ENCODE results near the gene KCNIP4. TPM values are rescaled to one million over a fixed set of nuclear protein-coding genes. Genes with fewer than 3 reads are reported as not detected.

The KCNIP4 gene
- total and polyA plus RNA-seq, 12 donors = 0.15 TPM; not detected in 11

DNA sequence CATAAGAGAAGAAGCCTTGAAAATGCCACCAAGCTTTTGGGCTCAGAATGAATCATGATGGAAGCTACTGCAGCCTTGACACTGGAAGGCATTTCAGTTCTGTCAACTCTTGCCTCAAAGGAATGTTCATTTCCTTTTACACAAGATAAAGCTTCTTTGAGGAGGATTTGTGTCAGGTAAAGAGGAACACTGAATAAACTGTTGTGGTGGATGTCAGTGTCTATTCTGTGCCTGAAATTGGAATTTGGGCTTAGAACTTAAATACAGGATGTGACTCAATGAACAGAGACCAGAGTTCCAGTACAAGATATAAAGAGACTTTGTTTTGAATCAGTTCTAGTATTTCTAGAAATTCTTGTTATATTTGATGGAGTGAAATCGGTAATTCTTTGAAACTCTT is 935.1 kb downstream of the KCNIP4 start:
- 83 to 94% methylated on average over 1 of the region's 1 CpG for WGBS, 2 donors
- H3K27me3 ChIP-seq = no peaks in the 10 kb centered on the region
- DNase-seq (no peak), ATAC-seq (no peak)
- H3K27ac ChIP-seq = no peak overlapping the region
- intact Hi-C loops (cut with DNase I) = no loop called here
- H3K4me3 ChIP-seq = no peak overlapping the region
- no peaks in the 10 kb centered on the region for H3K36me3 ChIP-seq
- no peaks in the 10 kb centered on the region for H3K4me1 ChIP-seq
- H3K9me3 ChIP-seq = peaks cover 0 to 18% (median 0%) of the 10 kb centered on the region in 11 donors
- TF ChIP-seq, protein P1, sequence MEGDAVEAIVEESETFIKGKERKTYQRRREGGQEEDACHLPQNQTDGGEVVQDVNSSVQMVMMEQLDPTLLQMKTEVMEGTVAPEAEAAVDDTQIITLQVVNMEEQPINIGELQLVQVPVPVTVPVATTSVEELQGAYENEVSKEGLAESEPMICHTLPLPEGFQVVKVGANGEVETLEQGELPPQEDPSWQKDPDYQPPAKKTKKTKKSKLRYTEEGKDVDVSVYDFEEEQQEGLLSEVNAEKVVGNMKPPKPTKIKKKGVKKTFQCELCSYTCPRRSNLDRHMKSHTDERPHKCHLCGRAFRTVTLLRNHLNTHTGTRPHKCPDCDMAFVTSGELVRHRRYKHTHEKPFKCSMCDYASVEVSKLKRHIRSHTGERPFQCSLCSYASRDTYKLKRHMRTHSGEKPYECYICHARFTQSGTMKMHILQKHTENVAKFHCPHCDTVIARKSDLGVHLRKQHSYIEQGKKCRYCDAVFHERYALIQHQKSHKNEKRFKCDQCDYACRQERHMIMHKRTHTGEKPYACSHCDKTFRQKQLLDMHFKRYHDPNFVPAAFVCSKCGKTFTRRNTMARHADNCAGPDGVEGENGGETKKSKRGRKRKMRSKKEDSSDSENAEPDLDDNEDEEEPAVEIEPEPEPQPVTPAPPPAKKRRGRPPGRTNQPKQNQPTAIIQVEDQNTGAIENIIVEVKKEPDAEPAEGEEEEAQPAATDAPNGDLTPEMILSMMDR (IDR thresholded peaks at IDR 0.05) = no peak

DNA sequence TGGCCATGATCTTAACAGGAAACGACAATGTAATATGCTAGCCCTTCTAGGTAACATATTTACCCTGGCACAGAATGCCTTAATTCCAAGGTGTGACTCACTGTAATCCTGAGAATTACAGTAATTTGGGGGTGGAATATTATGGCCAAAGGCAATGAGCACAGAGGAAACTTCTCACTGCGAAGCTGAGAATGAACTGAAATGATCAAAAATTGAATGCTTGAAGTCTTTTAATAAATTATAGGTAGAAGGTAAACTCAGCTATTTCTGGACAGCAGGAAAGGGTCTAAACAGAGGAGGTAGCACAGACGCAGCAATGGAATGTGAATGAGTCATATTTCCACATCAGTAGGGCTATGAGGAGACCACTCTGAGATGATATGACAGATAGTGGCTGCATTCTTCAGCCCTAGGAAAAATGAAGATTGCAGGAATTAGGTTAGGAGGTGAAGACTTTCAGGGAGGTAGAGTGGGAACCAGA is 935.7 kb downstream of the KCNIP4 start:
- Histone ChIP-seq H3K4me3 (no peak overlapping the region), H3K27ac (no peak overlapping the region), H3K36me3 (no peaks in the 10 kb centered on the region), H3K9me3 (peaks cover 0 to 18% (median 0%) of the 10 kb centered on the region in 11 donors), H3K4me1 (no peaks in the 10 kb centered on the region), H3K27me3 (no peaks in the 10 kb centered on the region)
- no peak for ATAC-seq
- intact Hi-C loops (cut with DNase I) = no loop called here
- 49 to 55% methylated on average over 3 of the region's 3 CpGs for WGBS, 2 donors
- TF ChIP-seq, protein P1 (IDR thresholded peaks at IDR 0.05) = no peak
- no peak for DNase-seq

GRCh38 chr4:21011106-21011505 is 937.5 kb downstream of the KCNIP4 start:
- H3K4me1 ChIP-seq = no peaks in the 10 kb centered on the region
- no peaks in the 10 kb centered on the region for H3K27me3 ChIP-seq
- H3K4me3 ChIP-seq = no peak overlapping the region
- H3K36me3 ChIP-seq = no peaks in the 10 kb centered on the region
- TF ChIP-seq, protein P1 (IDR thresholded peaks at IDR 0.05) = no peak
- no peak for ATAC-seq
- no peak overlapping the region for H3K27ac ChIP-seq
- H3K9me3 ChIP-seq = peaks cover 0 to 10% (median 0%) of the 10 kb centered on the region in 11 donors
- WGBS, 2 donors = 74 to 76% methylated on average over 3 of the region's 3 CpGs
- DNase-seq = no peak
- intact Hi-C loops (cut with DNase I) = no loop called here

DNA sequence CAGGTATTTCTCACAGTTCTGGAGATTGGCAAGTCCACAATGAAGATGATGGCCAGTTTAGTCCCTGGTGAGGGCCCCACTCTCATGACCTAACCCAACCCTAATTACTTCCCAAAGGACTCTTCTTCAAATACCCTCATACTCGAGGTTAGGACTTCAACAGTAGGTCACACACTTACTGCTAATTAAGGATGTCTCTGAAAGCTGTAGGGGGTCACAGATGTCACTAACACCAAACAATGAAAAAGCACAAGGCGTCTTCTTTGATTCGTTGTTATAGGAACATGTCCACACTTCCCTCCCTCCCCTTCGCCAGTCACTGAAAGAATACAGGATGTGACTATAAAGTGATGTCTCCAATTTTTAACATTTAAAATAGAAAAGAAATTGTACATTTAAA is 938.6 kb downstream of the KCNIP4 start:
- no peaks in the 10 kb centered on the region for H3K36me3 ChIP-seq
- H3K4me3 ChIP-seq = no peak overlapping the region
- H3K4me1 ChIP-seq = no peaks in the 10 kb centered on the region
- peaks cover 0 to 7% (median 0%) of the 10 kb centered on the region in 11 donors for H3K9me3 ChIP-seq
- no peak overlapping the region for H3K27ac ChIP-seq
- DNase-seq = no peak
- H3K27me3 ChIP-seq = no peaks in the 10 kb centered on the region
- no peak for ATAC-seq
- TF ChIP-seq, protein P1 (IDR thresholded peaks at IDR 0.05) = no peak
- whole genome bisulfite sequencing, 2 donors = 57 to 62% methylated on average over 4 of the region's 4 CpGs
- intact Hi-C loops (cut with DNase I) = no loop called here

Measured in heart right ventricle (tissue), 16 donors.